Activated T-helper 2 cell treated with anti-CD3 and anti-CD28 coated beads, Interferon-gamma antibody, Interleukin-2, Interleukin-4, amounts not matched to agents 10 μg/mL and 5 μg/mL and 100 μg/mL, durations not matched to agents 14 hours and 24 hours and 36 hours (primary cell): ENCODE results near the gene LARP6. TPM values are rescaled to one million over a fixed set of nuclear protein-coding genes. Genes with fewer than 3 reads are reported as not detected.

ENCODE experiments used
- DNase-seq: peaks from one replicate; pipeline ENCODE4 v3.0.0; 2021; ENCODE audit warnings: low spot score
- H3K27ac Mint-ChIP-seq: one replicate; pipeline ENCODE4 v1.8.0; 2021; ENCODE audit warnings: mixed read lengths
- H3K27me3 Mint-ChIP-seq: one replicate; pipeline ENCODE4 v1.8.0; 2021; ENCODE audit warnings: low read depth, mixed read lengths
- H3K36me3 Mint-ChIP-seq: one replicate; pipeline ENCODE4 v1.8.0; 2021; ENCODE audit warnings: low read depth, mixed read lengths
- H3K4me1 Mint-ChIP-seq: one replicate; pipeline ENCODE4 v1.8.0; 2021; ENCODE audit warnings: low read depth, mixed read lengths
- H3K4me3 Mint-ChIP-seq: one replicate; pipeline ENCODE4 v1.8.0; 2021; ENCODE audit warnings: low read depth, mild to moderate bottlenecking, moderate library complexity, mixed read lengths
- H3K9me3 Mint-ChIP-seq: one replicate; pipeline ENCODE4 v1.8.0; 2021; ENCODE audit warnings: mixed read lengths
- intact Hi-C: fragments of 100-400 bp; cut with micrococcal nuclease; formaldehyde crosslinking; loops from one replicate; pipeline ENCODE4 v1.15.1; 2023
- total RNA-seq: library from RNA; stranded (reverse); gene quantifications from 2 replicates; pipeline ENCODE4 v1.2.3, GENCODE V29; 2022

Gene LARP6
- total RNA-seq: not detected in 2 replicates

DNA sequence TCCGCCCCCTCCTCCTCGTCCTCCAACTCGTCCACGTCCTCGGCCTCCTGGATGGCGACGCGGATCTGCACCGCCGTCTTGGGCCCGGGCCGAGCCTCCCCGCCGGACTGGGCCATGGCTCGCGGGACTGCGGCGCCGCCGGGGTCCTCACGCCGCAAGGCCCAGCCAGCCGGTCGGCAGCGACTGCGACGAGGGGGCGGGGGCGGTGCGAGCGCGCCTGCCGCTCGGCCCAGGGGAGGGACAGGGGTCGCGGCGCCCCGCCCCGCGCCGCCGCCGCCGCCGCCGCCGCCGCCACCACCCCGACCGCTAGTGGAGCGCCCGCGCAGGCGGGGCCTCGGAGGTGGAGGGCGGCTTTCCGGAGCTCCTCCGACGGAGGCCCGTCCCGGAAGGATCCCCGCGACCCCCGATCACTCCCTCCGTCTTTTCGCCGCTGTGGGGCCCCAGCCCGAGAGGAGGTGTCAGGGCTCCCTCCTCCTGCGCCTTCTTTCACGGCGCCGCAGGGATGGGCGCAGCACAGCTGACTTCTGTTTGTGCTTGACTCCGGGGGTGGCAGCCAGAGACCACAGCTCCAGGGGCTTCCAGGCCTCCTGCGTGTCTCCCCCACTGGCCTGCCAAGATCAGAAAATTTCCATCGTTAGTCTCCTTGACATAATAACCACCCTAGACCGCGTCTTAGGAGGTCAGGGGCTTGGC, at the start of gene LARP6:
TSS of gene LARP6 (minus strand) at position 185 of the 693 bp plus-strand sequence. CDS start at position 116, 69 bp downstream.
- peak within 1 kb of the TSS; percentile 70 for H3K4me3 Mint-ChIP-seq
- DNase-seq: no peak
- H3K9me3 Mint-ChIP-seq: no peaks in the 10 kb centered on the region
- H3K27me3 Mint-ChIP-seq: peaks cover 70% of the 10 kb centered on the region
- intact Hi-C loops: no loop called here
- H3K36me3 Mint-ChIP-seq: no peaks in the 10 kb centered on the region
- peaks cover 3% of the 10 kb centered on the region for H3K4me1 Mint-ChIP-seq
- H3K27ac Mint-ChIP-seq: no peak within 1 kb of the TSS

DNA sequence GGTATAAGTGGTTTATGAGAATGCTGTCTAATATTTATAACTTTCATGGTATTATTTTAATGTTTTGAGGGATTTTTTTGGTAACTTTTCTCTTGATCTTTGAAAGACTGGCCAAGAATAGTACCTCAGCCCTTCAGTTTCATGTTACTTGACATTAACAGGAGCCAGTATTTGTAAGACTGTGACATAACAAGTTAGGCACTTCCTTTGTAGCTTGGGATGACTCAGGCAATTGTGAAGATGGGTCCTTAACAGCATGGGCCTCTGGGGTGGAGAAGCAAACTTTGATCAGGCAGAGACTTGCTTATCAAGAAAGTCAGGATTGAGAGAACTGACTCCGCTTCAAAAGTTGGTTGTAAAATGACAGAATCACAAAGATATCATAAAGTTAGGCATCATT, 48.1 kb upstream of the LARP6 start:
- Mint-ChIP-seq H3K27ac (no peak overlapping the region), H3K36me3 (no peaks in the 10 kb centered on the region), H3K4me3 (no peak overlapping the region), H3K27me3 (peaks cover 19% of the 10 kb centered on the region), H3K9me3 (peaks cover under 1% of the 10 kb centered on the region), H3K4me1 (no peaks in the 10 kb centered on the region)
- intact Hi-C loops: no loop called here
- DNase-seq: no peak

DNA sequence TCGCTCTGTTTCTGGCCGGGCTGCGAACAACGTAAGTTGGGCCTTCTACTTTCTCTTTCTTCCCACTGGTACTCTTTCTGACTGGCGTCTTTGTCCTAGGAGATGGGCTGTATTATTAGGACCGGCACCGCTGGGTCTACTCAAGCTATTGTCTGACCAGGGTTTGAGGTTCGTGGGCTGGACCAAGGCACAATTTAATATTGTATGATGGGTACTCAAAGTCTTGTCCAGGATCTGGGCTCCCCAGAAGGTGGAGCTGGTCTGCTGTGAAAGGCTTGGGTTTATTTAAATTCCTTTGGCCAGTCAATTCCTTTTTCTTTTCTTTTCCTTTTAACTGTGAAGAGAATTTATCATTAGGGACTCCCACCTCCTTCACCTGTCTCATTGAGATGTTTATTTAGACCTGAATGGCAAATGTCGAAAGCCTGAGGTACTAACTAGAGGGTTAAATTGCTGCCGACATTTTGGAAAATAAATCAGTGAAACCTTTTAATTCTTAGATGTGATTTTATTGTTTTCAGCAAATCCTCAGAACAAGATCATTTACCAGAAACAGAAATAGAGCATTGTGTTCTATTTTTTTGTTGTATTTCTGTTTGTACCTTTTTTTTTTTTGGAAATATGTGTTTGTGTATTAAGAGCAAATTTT, 39.1 kb upstream of the LARP6 start:
- intact Hi-C loops: no loop called here
- H3K27me3 Mint-ChIP-seq: peaks cover 54% of the 10 kb centered on the region
- DNase-seq: no peak

DNA sequence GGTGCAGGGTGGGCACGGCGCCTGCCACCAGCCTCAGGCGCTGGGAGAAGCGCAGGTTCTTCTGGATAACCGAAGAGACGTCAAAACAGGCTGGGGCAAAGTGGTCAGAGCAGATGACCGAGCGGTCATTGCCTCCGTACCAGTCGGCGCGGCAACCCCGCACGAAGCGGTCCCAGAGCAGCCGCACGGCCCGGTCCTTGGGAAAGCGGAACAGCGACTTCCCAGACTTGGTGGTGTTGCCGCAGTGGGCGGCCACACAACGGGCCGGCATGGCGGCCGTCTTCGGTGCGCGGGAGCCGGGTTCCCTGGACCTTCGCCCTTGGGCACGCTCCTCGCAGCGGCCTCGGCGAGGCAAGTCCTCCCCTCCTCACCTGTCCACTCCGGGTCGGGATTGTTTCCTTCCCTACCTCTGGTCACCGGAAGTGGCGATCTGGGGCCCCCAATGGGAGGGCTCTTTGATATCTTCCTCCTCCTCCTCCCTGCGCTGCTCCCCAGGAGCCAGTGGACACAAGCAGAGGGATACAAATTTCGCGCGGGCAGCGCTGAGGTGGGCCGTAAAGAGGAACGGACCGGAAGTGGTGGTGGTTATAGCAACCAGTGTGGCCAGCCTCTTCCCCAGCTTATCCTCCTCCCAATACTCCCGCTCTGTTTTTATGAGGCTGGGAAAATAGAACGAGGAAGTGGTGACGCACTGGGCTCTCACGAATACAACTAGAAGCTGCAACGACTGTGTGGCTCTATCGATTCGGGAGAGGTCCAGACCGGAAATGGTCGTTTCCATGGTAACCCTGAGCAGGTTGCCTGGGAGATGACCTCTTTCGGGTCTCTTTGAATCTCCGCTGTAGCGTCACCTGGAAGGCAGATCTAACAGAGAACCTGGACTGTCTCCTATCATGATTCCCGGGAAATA, 38.3 kb upstream of the LARP6 start, which contains the start of the genes LRRC49 and THAP10:
TSS of gene LRRC49 (plus strand) at position 825 of the 910 bp plus-strand sequence. CDS start at position 894, 69 bp downstream.
TSS of gene THAP10 (minus strand) at position 432 of the 910 bp plus-strand sequence. CDS start at position 271, 161 bp downstream.
- Mint-ChIP-seq H3K9me3 (no peaks in the 10 kb centered on the region), H3K4me3 (peak within 1 kb of the TSS; percentile 79), H3K4me1 (peaks cover 10% of the 10 kb centered on the region), H3K36me3 (no peaks in the 10 kb centered on the region), H3K27ac (no peak within 1 kb of the TSS), H3K27me3 (peaks cover 52% of the 10 kb centered on the region)
- DNase-seq: peak; percentile 25
- intact Hi-C loops: no loop called here

More for the DNA sequence above, 39.1 kb upstream of the LARP6 start:
- Mint-ChIP-seq H3K4me3 (peak overlapping the region; percentile 79), H3K27ac (no peak overlapping the region), H3K4me1 (peaks cover 10% of the 10 kb centered on the region), H3K9me3 (no peaks in the 10 kb centered on the region), H3K36me3 (no peaks in the 10 kb centered on the region)

DNA sequence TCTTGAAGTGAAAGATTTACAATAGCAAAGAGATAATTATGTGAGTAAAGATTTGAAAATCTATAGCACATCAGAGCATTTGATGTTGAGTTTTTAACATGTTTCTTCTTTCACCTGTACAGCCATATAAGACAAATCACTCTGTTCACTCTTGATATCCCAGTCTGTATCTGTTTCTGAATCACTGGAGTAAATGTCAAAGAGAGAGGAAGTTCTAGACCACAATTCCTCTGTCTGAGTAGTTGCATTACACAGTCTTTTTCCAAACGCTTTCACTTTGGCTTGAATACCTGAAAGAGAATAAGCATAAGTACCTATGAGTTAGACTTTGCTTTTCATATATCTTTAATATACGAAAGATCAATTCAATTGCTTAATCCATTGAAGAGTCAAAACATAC, 28.4 kb upstream of the LARP6 start:
- no peaks in the 10 kb centered on the region for H3K36me3 Mint-ChIP-seq
- no peak overlapping the region for H3K4me3 Mint-ChIP-seq
- DNase-seq: no peak
- H3K27me3 Mint-ChIP-seq: peaks cover 27% of the 10 kb centered on the region
- intact Hi-C loops: no loop called here
- H3K4me1 Mint-ChIP-seq: peaks cover 3% of the 10 kb centered on the region
- no peak overlapping the region for H3K27ac Mint-ChIP-seq
- no peaks in the 10 kb centered on the region for H3K9me3 Mint-ChIP-seq

DNA sequence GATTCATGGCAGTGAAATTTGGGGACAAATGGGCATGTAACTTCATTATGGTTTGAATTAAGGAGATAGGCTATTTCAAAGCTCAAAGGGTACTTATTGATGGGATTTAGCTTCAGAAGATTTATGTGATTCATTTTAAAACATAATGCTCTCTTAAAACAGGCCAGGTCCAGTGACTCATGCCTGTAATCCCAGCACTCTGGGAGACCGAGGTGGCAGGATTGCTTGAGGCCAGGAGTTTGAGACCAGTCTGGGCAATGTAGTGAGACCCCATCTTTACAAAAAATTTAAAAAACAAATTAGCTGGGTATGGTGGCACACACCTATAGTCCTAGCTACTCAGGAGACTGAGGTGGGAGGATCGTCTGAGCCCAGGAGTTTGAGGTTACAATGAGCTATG, 26.8 kb upstream of the LARP6 start:
- no peaks in the 10 kb centered on the region for H3K9me3 Mint-ChIP-seq
- H3K4me3 Mint-ChIP-seq: no peak overlapping the region
- H3K4me1 Mint-ChIP-seq: peaks cover 3% of the 10 kb centered on the region
- no peak for DNase-seq
- peaks cover 30% of the 10 kb centered on the region for H3K27me3 Mint-ChIP-seq
- H3K36me3 Mint-ChIP-seq: no peaks in the 10 kb centered on the region
- no peak overlapping the region for H3K27ac Mint-ChIP-seq
- intact Hi-C loops: no loop called here

DNA sequence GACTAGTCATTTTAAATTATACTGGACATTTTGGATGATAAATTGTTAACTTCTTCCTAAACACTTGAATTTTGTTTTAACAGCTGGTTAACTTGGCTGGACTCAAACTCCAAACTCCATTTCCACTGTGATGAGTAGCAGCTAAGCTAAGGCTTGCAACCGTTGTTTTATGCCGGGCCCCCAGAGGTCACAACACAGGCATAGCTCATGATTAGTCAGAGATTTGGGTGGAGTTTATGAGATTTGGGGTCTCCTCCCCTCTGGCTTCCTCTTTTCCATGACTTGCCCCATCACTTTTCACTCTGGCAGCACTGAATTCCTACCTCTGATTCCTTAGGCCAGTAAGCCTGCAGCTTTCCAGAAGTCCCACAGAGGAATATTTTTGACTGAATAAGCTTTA, 25.4 kb upstream of the LARP6 start:
- no peaks in the 10 kb centered on the region for H3K36me3 Mint-ChIP-seq
- no peak overlapping the region for H3K4me3 Mint-ChIP-seq
- DNase-seq: no peak
- intact Hi-C loops: no loop called here
- peaks cover 3% of the 10 kb centered on the region for H3K4me1 Mint-ChIP-seq
- H3K9me3 Mint-ChIP-seq: no peaks in the 10 kb centered on the region
- peaks cover 30% of the 10 kb centered on the region for H3K27me3 Mint-ChIP-seq
- no peak overlapping the region for H3K27ac Mint-ChIP-seq

DNA sequence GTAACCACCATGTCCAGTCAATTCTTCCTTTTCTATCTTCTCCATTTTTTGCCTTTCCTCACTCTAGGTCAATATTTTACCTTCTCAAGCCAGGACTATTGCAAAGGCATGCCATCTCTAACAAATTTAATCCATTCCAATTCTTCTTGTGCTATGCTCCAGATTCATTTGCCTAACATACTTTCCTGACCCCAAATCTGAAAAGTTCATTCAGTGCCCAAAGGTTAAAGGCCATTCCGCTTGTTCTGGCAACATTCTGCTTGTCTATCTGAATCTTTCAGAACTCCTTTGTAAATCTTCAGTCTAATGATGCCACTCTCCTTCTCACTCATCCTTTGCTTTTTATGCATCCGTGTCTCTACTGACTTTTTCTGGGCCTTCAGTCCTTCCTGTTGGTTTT, 22.7 kb upstream of the LARP6 start:
- H3K4me1 Mint-ChIP-seq: no peaks in the 10 kb centered on the region
- H3K36me3 Mint-ChIP-seq: no peaks in the 10 kb centered on the region
- intact Hi-C loops: no loop called here
- no peak for DNase-seq
- H3K27ac Mint-ChIP-seq: no peak overlapping the region
- no peaks in the 10 kb centered on the region for H3K9me3 Mint-ChIP-seq
- peaks cover 29% of the 10 kb centered on the region for H3K27me3 Mint-ChIP-seq
- no peak overlapping the region for H3K4me3 Mint-ChIP-seq

DNA sequence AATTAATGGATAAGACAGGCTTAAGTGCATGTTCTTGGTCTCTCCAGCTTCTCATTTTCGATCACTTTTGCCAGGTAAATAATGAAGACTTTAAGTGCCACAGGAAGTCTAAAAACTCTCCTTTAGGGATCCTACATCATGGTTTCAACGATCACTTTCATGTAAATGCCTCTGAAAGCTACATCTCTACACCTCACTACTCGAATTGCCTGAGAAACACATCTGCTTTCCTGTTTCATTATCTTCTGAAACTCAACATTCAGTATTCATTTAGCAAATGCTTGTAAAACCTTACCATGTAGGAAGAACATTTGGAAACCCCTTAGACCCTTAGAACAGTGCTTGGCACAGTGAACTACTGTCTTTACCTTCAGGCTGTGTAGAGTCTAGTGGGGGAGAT, 22.1 kb upstream of the LARP6 start:
- Mint-ChIP-seq H3K9me3 (no peaks in the 10 kb centered on the region), H3K4me1 (no peaks in the 10 kb centered on the region), H3K36me3 (no peaks in the 10 kb centered on the region), H3K27ac (no peak overlapping the region), H3K4me3 (no peak overlapping the region), H3K27me3 (peaks cover 27% of the 10 kb centered on the region)
- no peak for DNase-seq
- intact Hi-C loops: no loop called here

DNA sequence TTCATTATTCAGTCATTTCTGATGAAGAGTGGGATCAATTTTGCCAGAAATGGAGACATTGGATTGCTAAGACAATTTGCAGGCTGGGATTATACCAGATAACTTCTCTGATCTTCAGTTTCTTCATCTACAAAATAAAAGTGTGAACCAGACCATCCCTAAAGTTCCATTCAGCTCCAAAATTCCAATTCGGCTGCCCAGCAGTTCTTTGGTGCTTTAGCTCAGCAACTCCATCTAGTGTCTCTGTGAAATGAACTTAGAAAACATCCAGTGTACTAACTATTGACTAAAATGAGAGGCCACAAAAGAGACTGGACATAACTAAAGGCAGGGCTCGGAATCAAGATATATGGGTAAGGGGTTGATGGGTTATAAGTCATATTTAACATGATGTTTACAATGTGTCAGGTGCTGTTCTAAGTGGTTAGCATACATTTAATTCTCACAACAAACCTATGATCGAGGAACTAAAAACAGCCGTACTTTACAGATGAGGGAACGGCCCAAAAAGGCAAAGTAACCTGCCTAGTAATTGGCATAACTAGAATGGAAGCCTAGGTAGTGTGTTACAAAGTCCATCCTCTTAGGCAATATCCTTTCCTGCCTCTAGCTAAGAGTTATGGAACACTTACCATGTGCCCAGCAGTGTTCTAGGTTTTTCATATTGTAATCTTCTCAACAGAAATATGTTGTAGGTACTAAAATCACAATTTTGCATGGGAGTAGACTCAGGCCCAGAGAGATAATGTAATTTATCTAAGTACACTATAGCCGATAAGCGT, 21.2 kb upstream of the LARP6 start:
- Mint-ChIP-seq H3K27me3 (peaks cover 27% of the 10 kb centered on the region), H3K27ac (no peak overlapping the region), H3K9me3 (no peaks in the 10 kb centered on the region), H3K4me1 (no peaks in the 10 kb centered on the region), H3K4me3 (no peak overlapping the region), H3K36me3 (no peaks in the 10 kb centered on the region)
- intact Hi-C loops: no loop called here
- DNase-seq: no peak

DNA sequence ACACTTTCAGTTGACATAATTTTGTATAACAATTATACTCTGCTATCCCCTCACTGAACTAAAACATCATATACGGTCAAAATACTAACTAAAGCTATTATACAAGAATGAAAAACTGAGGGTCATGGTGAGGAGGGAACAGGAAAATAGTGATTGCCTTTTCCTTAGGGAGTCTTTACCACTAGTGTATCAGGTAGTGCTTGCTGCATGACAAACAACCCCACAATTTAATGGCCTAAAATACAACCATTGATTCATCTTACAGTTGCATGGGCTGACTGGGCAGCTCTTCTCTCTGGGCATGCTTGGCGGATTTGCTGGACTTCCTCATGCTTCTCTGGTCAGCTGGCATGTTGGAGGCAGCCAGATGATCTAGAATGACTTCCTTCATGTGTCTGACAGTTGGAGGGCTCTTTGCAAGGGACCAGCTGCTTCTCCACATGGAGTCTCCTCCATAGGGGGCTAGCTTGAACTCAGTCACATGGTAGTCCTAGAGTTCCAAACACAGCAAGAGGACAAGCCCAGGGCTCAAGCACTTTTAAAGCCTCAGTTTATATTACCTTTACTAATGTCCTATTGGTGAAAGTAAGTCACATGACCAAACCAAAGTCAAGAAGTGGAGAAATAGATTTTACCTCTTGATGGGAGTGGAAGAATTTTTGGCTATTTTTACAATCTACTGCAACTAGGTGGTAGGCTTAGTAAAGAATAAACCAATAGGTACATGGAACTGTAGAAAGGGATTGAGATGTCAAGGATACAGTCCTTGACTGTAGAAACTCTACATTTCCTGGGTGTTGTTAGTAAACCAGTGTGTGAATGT, 19.5 kb upstream of the LARP6 start:
- DNase-seq: no peak
- no peaks in the 10 kb centered on the region for H3K36me3 Mint-ChIP-seq
- H3K4me1 Mint-ChIP-seq: no peaks in the 10 kb centered on the region
- peaks cover 15% of the 10 kb centered on the region for H3K27me3 Mint-ChIP-seq
- intact Hi-C loops: no loop called here
- H3K9me3 Mint-ChIP-seq: no peaks in the 10 kb centered on the region
- H3K27ac Mint-ChIP-seq: no peak overlapping the region
- H3K4me3 Mint-ChIP-seq: no peak overlapping the region
